ENCODE results near the gene CCN5.

CCN5 gene

GRCh38 chr20:44703956-44704488 lies 11.1 kb upstream of the CCN5 start:
- Histone ChIP-seq H3K27me3 (ENCODE audit: control insufficient read depth, insufficient read depth, low read length, poor library complexity, severe bottlenecking) (no peaks in the 10 kb centered on the region), H3K27ac (ENCODE audit: insufficient read depth, low read depth, low read length, poor library complexity, severe bottlenecking) (no peak overlapping the region), H3K36me3 (ENCODE audit: control insufficient read depth, insufficient read depth, low read length) (no peaks in the 10 kb centered on the region), H3K4me3 (ENCODE audit: insufficient read depth, low read depth, low read length) (no peak overlapping the region), H3K9me3 (ENCODE audit: control insufficient read depth, low read length) (no peaks in the 10 kb centered on the region), H3K4me1 (ENCODE audit: control insufficient read depth, insufficient read depth, low read length) (no peaks in the 10 kb centered on the region)
- 93% methylated on average over 9 of the region's 9 CpGs for WGBS, 2 experiments

- no peak overlapping the region for H3K27ac ChIP-seq (ENCODE audit: insufficient read depth, low read depth, low read length, poor library complexity, severe bottlenecking)
Observed at GRCh38 chr20:44704551-44704971, 10.6 kb upstream of the CCN5 start.

GRCh38 chr20:44705364-44706094 lies 9.6 kb upstream of the CCN5 start:
- H3K27ac ChIP-seq (ENCODE audit: insufficient read depth, low read depth, low read length, poor library complexity, severe bottlenecking), result no peak overlapping the region
- 83 to 91% methylated on average over 4 of the region's 4 CpGs for WGBS, 2 experiments
- H3K36me3 ChIP-seq (ENCODE audit: control insufficient read depth, insufficient read depth, low read length), result no peaks in the 10 kb centered on the region
- no peaks in the 10 kb centered on the region for H3K9me3 ChIP-seq (ENCODE audit: control insufficient read depth, low read length)
- H3K27me3 ChIP-seq (ENCODE audit: control insufficient read depth, insufficient read depth, low read length, poor library complexity, severe bottlenecking), result no peaks in the 10 kb centered on the region
- H3K4me3 ChIP-seq (ENCODE audit: insufficient read depth, low read depth, low read length), result no peak overlapping the region
- H3K4me1 ChIP-seq (ENCODE audit: control insufficient read depth, insufficient read depth, low read length), result no peaks in the 10 kb centered on the region

More at GRCh38 chr20:44704551-44704971, 10.6 kb upstream of the CCN5 start:
- no peaks in the 10 kb centered on the region for H3K27me3 ChIP-seq (ENCODE audit: control insufficient read depth, insufficient read depth, low read length, poor library complexity, severe bottlenecking)
- H3K4me1 ChIP-seq (ENCODE audit: control insufficient read depth, insufficient read depth, low read length), result no peaks in the 10 kb centered on the region
- 87 to 88% methylated on average over 4 of the region's 4 CpGs for WGBS, 2 experiments
- no peaks in the 10 kb centered on the region for H3K36me3 ChIP-seq (ENCODE audit: control insufficient read depth, insufficient read depth, low read length)
- no peaks in the 10 kb centered on the region for H3K9me3 ChIP-seq (ENCODE audit: control insufficient read depth, low read length)
- H3K4me3 ChIP-seq (ENCODE audit: insufficient read depth, low read depth, low read length), result no peak overlapping the region

- Histone ChIP-seq H3K4me3 (ENCODE audit: insufficient read depth, low read depth, low read length) (no peak overlapping the region), H3K9me3 (ENCODE audit: control insufficient read depth, low read length) (no peaks in the 10 kb centered on the region), H3K27me3 (ENCODE audit: control insufficient read depth, insufficient read depth, low read length, poor library complexity, severe bottlenecking) (no peaks in the 10 kb centered on the region), H3K27ac (ENCODE audit: insufficient read depth, low read depth, low read length, poor library complexity, severe bottlenecking) (no peak overlapping the region), H3K36me3 (ENCODE audit: control insufficient read depth, insufficient read depth, low read length) (no peaks in the 10 kb centered on the region), H3K4me1 (ENCODE audit: control insufficient read depth, insufficient read depth, low read length) (no peaks in the 10 kb centered on the region)
- WGBS, 2 experiments, result 68 to 78% methylated on average over 9 to 10 of the region's 10 CpGs
Observed at GRCh38 chr20:44706301-44707017, 8.7 kb upstream of the CCN5 start.

GRCh38 chr20:44707018-44707579 lies 8.1 kb upstream of the CCN5 start:
- Histone ChIP-seq H3K4me3 (ENCODE audit: insufficient read depth, low read depth, low read length) (no peak overlapping the region), H3K9me3 (ENCODE audit: control insufficient read depth, low read length) (no peaks in the 10 kb centered on the region), H3K27me3 (ENCODE audit: control insufficient read depth, insufficient read depth, low read length, poor library complexity, severe bottlenecking) (no peaks in the 10 kb centered on the region), H3K27ac (ENCODE audit: insufficient read depth, low read depth, low read length, poor library complexity, severe bottlenecking) (no peak overlapping the region), H3K36me3 (ENCODE audit: control insufficient read depth, insufficient read depth, low read length) (no peaks in the 10 kb centered on the region), H3K4me1 (ENCODE audit: control insufficient read depth, insufficient read depth, low read length) (no peaks in the 10 kb centered on the region)
- WGBS, 2 experiments, result 89 to 97% methylated on average over 3 to 5 of the region's 5 CpGs

GRCh38 chr20:44709380-44709779 lies 5.8 kb upstream of the CCN5 start:
- Histone ChIP-seq H3K27me3 (ENCODE audit: control insufficient read depth, insufficient read depth, low read length, poor library complexity, severe bottlenecking) (no peaks in the 10 kb centered on the region), H3K27ac (ENCODE audit: insufficient read depth, low read depth, low read length, poor library complexity, severe bottlenecking) (no peak overlapping the region), H3K9me3 (ENCODE audit: control insufficient read depth, low read length) (no peaks in the 10 kb centered on the region), H3K4me1 (ENCODE audit: control insufficient read depth, insufficient read depth, low read length) (no peaks in the 10 kb centered on the region), H3K36me3 (ENCODE audit: control insufficient read depth, insufficient read depth, low read length) (no peaks in the 10 kb centered on the region), H3K4me3 (ENCODE audit: insufficient read depth, low read depth, low read length) (no peak overlapping the region)
- 89 to 91% methylated on average over 11 of the region's 11 CpGs for WGBS, 2 experiments

- Histone ChIP-seq H3K9me3 (ENCODE audit: control insufficient read depth, low read length) (no peaks in the 10 kb centered on the region), H3K36me3 (ENCODE audit: control insufficient read depth, insufficient read depth, low read length) (no peaks in the 10 kb centered on the region), H3K4me1 (ENCODE audit: control insufficient read depth, insufficient read depth, low read length) (no peaks in the 10 kb centered on the region), H3K27me3 (ENCODE audit: control insufficient read depth, insufficient read depth, low read length, poor library complexity, severe bottlenecking) (no peaks in the 10 kb centered on the region), H3K27ac (ENCODE audit: insufficient read depth, low read depth, low read length, poor library complexity, severe bottlenecking) (no peak overlapping the region), H3K4me3 (ENCODE audit: insufficient read depth, low read depth, low read length) (no peak overlapping the region)
- 94 to 98% methylated on average over 9 of the region's 9 CpGs for WGBS, 2 experiments
Observed at GRCh38 chr20:44709797-44710196, 5.4 kb upstream of the CCN5 start.

GRCh38 chr20:44711237-44711636 lies 3.9 kb upstream of the CCN5 start:
- Histone ChIP-seq H3K36me3 (ENCODE audit: control insufficient read depth, insufficient read depth, low read length) (no peaks in the 10 kb centered on the region), H3K27me3 (ENCODE audit: control insufficient read depth, insufficient read depth, low read length, poor library complexity, severe bottlenecking) (no peaks in the 10 kb centered on the region), H3K27ac (ENCODE audit: insufficient read depth, low read depth, low read length, poor library complexity, severe bottlenecking) (no peak overlapping the region), H3K4me3 (ENCODE audit: insufficient read depth, low read depth, low read length) (no peak overlapping the region), H3K9me3 (ENCODE audit: control insufficient read depth, low read length) (no peaks in the 10 kb centered on the region), H3K4me1 (ENCODE audit: control insufficient read depth, insufficient read depth, low read length) (no peaks in the 10 kb centered on the region)
- 91 to 92% methylated on average over 8 of the region's 8 CpGs for WGBS, 2 experiments

- no peaks in the 10 kb centered on the region for H3K9me3 ChIP-seq (ENCODE audit: control insufficient read depth, low read length)
- H3K27ac ChIP-seq (ENCODE audit: insufficient read depth, low read depth, low read length, poor library complexity, severe bottlenecking), result no peak overlapping the region
- H3K27me3 ChIP-seq (ENCODE audit: control insufficient read depth, insufficient read depth, low read length, poor library complexity, severe bottlenecking), result no peaks in the 10 kb centered on the region
- H3K36me3 ChIP-seq (ENCODE audit: control insufficient read depth, insufficient read depth, low read length), result no peaks in the 10 kb centered on the region
- no peaks in the 10 kb centered on the region for H3K4me1 ChIP-seq (ENCODE audit: control insufficient read depth, insufficient read depth, low read length)
- WGBS, 2 experiments, result 93 to 97% methylated on average over 13 of the region's 13 CpGs
- no peak overlapping the region for H3K4me3 ChIP-seq (ENCODE audit: insufficient read depth, low read depth, low read length)
Observed at GRCh38 chr20:44714102-44714700, 968 bp upstream of the CCN5 start.

All from ectodermal cell (in vitro differentiated cells).